GM18511 (cell line): Measurements from ENCODE around the gene DVL3.
A peak's percentile ranks its signal among the peaks of the same experiment; 100 is the strongest.
"Not testable (repeated sequence)": the region's sequence is repeated elsewhere in the genome, so short reads cannot be mapped to it uniquely, and the experiment has no call there.

Source experiments
- ATAC-seq: cut with Tn5 transposase; IDR thresholded peaks from one replicate; pipeline ENCODE4 v1.9.1; 2021; ENCODE audit warnings: mild to moderate bottlenecking, moderate library complexity; ENCODE audit not compliant: unreplicated experiment

The DVL3 gene

GRCh38 chr3:184155644-184156521 lies 706 bp downstream of the DVL3 start:
- peak; percentile 43 for ATAC-seq

GRCh38 chr3:184156522-184156955 lies 1.4 kb downstream of the DVL3 start:
- no peak for ATAC-seq

- ATAC-seq = no peak
Measured at GRCh38 chr3:184157206-184157605, 2.0 kb downstream of the DVL3 start.

GRCh38 chr3:184158404-184158803 lies 3.2 kb downstream of the DVL3 start:
- ATAC-seq = no peak

- ATAC-seq = peak; percentile 63
Measured at GRCh38 chr3:184160456-184160855, 5.3 kb downstream of the DVL3 start.

- not testable (repeated sequence) for ATAC-seq
Measured at GRCh38 chr3:184162571-184163070, 7.4 kb downstream of the DVL3 start.

- no peak for ATAC-seq
Measured at GRCh38 chr3:184164648-184165330, 9.6 kb downstream of the DVL3 start.

- no peak for ATAC-seq
Measured at GRCh38 chr3:184165543-184165942, 10.4 kb downstream of the DVL3 start.

- ATAC-seq = no peak
Measured at GRCh38 chr3:184166671-184167070, 11.5 kb downstream of the DVL3 start.

- no peak for ATAC-seq
Measured at GRCh38 chr3:184167786-184168185, 12.6 kb downstream of the DVL3 start.

GRCh38 chr3:184168363-184169120 lies 13.4 kb downstream of the DVL3 start:
- ATAC-seq = no peak

GRCh38 chr3:184169896-184170875 lies 15.0 kb downstream of the DVL3 start:
- ATAC-seq = no peak

- no peak for ATAC-seq
Measured at GRCh38 chr3:184171562-184171961, 16.4 kb downstream of the DVL3 start.

- ATAC-seq = no peak
Measured at GRCh38 chr3:184172681-184173373, 17.6 kb downstream of the DVL3 start.

- no peak for ATAC-seq
Measured at GRCh38 chr3:184173374-184173722, 18.2 kb downstream of the DVL3 start.

- ATAC-seq = peak; percentile 0
Measured at GRCh38 chr3:184174284-184174645, 19.1 kb downstream of the DVL3 start.

- ATAC-seq = peak; percentile 97
Measured at GRCh38 chr3:184174646-184175492, 19.7 kb downstream of the DVL3 start, which contains the start of gene AP2M1. TSS of gene AP2M1 (plus strand) at chr3:184174855. CDS start at chr3:184176994, 2,139 bp downstream.

GRCh38 chr3:184175506-184175905 lies 20.3 kb downstream of the DVL3 start:
- no peak for ATAC-seq

- ATAC-seq = no peak
Measured at GRCh38 chr3:184175981-184176376, 20.8 kb downstream of the DVL3 start.
